ENCODE data around the gene GVQW3. TPM values are rescaled to one million over a fixed set of nuclear protein-coding genes. Genes with fewer than 3 reads are reported as not detected.

Gene GVQW3
- total and polyA plus RNA-seq, 4 donors, result 0.53 to 7.0 (median 1.6) TPM

- Histone ChIP-seq H3K36me3 (ENCODE audit: control insufficient read depth in 4 of 4, insufficient read depth in 4 of 4, low read length in 4 of 4) (no peaks in the 10 kb centered on the region), H3K9ac (ENCODE audit: insufficient read depth in 1 of 2, low read length in 2 of 2) (no peak overlapping the region), H3K9me3 (ENCODE audit: control insufficient read depth in 4 of 4, insufficient read depth in 3 of 4, low read length in 3 of 4) (no peaks in the 10 kb centered on the region), H3K4me3 (no peak overlapping the region), H3K27ac (ENCODE audit: low read depth in 1 of 2, low read length in 1 of 2) (no peak overlapping the region), H3K4me1 (ENCODE audit: control insufficient read depth in 5 of 5, insufficient read depth in 5 of 5, low read length in 5 of 5) (peaks cover 0 to 12% (median 0%) of the 10 kb centered on the region in 5 donors), H3K27me3 (ENCODE audit: control insufficient read depth in 3 of 3, insufficient read depth in 3 of 3, low read length in 2 of 3) (no peaks in the 10 kb centered on the region)
- TF ChIP-seq CTCF (IDR thresholded peaks at IDR 0.05; ENCODE audit: control extremely low read depth, extremely low read depth), result no peak
- ATAC-seq (ENCODE audit: insufficient read depth, low FRiP score) (no peak), DNase-seq (no peak)
- 88 to 89% methylated on average over 7 of the region's 7 CpGs for WGBS, 2 donors
These were observed 10.8 kb downstream of the GVQW3 start for GRCh38 chr11:76391811-76392475.

GRCh38 chr11:76392870-76393269 lies 11.7 kb downstream of the GVQW3 start:
- ATAC-seq (ENCODE audit: insufficient read depth, low FRiP score) (no peak), DNase-seq (peak in 2 of 3 donors; percentile 71 to 74)
- Histone ChIP-seq H3K27me3 (ENCODE audit: control insufficient read depth in 3 of 3, insufficient read depth in 3 of 3, low read length in 2 of 3) (no peaks in the 10 kb centered on the region), H3K27ac (ENCODE audit: low read depth in 1 of 2, low read length in 1 of 2) (no peak overlapping the region), H3K9me3 (ENCODE audit: control insufficient read depth in 4 of 4, insufficient read depth in 3 of 4, low read length in 3 of 4) (no peaks in the 10 kb centered on the region), H3K4me3 (no peak overlapping the region), H3K4me1 (ENCODE audit: control insufficient read depth in 5 of 5, insufficient read depth in 5 of 5, low read length in 5 of 5) (peaks cover 0 to 12% (median 0%) of the 10 kb centered on the region in 5 donors), H3K36me3 (ENCODE audit: control insufficient read depth in 4 of 4, insufficient read depth in 4 of 4, low read length in 4 of 4) (no peaks in the 10 kb centered on the region), H3K9ac (ENCODE audit: insufficient read depth in 1 of 2, low read length in 2 of 2) (no peak overlapping the region)
- 55 to 74% methylated on average over 1 of the region's 1 CpG for WGBS, 2 donors
- no peak for TF ChIP-seq CTCF (IDR thresholded peaks at IDR 0.05; ENCODE audit: control extremely low read depth, extremely low read depth)

- H3K27ac ChIP-seq (ENCODE audit: low read depth in 1 of 2, low read length in 1 of 2), result no peak overlapping the region
These were observed 13.3 kb downstream of the GVQW3 start for GRCh38 chr11:76394411-76394810.

More at GRCh38 chr11:76394411-76394810, 13.3 kb downstream of the GVQW3 start:
- Histone ChIP-seq H3K36me3 (ENCODE audit: control insufficient read depth in 4 of 4, insufficient read depth in 4 of 4, low read length in 4 of 4) (no peaks in the 10 kb centered on the region), H3K9me3 (ENCODE audit: control insufficient read depth in 4 of 4, insufficient read depth in 3 of 4, low read length in 3 of 4) (no peaks in the 10 kb centered on the region), H3K4me3 (no peak overlapping the region), H3K27me3 (ENCODE audit: control insufficient read depth in 3 of 3, insufficient read depth in 3 of 3, low read length in 2 of 3) (no peaks in the 10 kb centered on the region), H3K9ac (ENCODE audit: insufficient read depth in 1 of 2, low read length in 2 of 2) (no peak overlapping the region), H3K4me1 (ENCODE audit: control insufficient read depth in 5 of 5, insufficient read depth in 5 of 5, low read length in 5 of 5) (peaks cover 0 to 12% (median 0%) of the 10 kb centered on the region in 5 donors)
- no peak for ATAC-seq (ENCODE audit: insufficient read depth, low FRiP score)
- TF ChIP-seq CTCF (IDR thresholded peaks at IDR 0.05; ENCODE audit: control extremely low read depth, extremely low read depth), result no peak
- DNase-seq, result no peak

Measured in lung (tissue), 12 donors.